ENCODE results near the gene IFRD1. TPM values are rescaled to one million over a fixed set of nuclear protein-coding genes. Genes with fewer than 3 reads are reported as not detected.

Gene IFRD1
- total RNA-seq, 1 donor from 2014 or later = 76.6 TPM

DNA sequence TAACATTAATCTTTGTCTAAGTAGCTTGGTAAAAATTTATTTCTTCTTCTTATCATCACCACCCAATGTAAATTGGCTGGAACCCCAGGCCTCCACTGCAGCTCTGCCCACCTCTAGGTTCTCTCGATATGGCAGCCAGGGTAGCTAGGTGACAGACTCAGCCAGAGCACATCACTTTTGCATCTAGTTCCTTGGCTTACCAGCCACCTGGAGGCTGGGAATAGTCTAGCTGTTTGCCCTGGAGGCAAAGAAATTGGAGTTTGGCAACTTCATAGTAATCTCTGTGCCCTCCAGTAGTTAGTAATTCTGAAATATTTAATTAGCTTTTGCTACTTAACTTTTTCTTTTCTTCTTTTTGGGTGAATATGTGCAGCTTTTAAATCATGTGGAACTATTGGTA is 9.4 kb downstream of the IFRD1 start:
- DNase-seq (ENCODE audit: low spot score, unreplicated experiment) = no peak
- Mint-ChIP-seq H3K27ac (no peak overlapping the region), H3K9me3 (ENCODE audit: low read depth) (no peaks in the 10 kb centered on the region), H3K4me1 (ENCODE audit: low read depth) (peaks cover 3% of the 10 kb centered on the region), H3K36me3 (ENCODE audit: insufficient read depth) (peaks cover 37% of the 10 kb centered on the region), H3K27me3 (no peaks in the 10 kb centered on the region), H3K4me3 (ENCODE audit: low read depth) (no peak overlapping the region)
- TF ChIP-seq, protein P1, sequence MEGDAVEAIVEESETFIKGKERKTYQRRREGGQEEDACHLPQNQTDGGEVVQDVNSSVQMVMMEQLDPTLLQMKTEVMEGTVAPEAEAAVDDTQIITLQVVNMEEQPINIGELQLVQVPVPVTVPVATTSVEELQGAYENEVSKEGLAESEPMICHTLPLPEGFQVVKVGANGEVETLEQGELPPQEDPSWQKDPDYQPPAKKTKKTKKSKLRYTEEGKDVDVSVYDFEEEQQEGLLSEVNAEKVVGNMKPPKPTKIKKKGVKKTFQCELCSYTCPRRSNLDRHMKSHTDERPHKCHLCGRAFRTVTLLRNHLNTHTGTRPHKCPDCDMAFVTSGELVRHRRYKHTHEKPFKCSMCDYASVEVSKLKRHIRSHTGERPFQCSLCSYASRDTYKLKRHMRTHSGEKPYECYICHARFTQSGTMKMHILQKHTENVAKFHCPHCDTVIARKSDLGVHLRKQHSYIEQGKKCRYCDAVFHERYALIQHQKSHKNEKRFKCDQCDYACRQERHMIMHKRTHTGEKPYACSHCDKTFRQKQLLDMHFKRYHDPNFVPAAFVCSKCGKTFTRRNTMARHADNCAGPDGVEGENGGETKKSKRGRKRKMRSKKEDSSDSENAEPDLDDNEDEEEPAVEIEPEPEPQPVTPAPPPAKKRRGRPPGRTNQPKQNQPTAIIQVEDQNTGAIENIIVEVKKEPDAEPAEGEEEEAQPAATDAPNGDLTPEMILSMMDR (IDR thresholded peaks at IDR 0.05; ENCODE audit: unreplicated experiment) = no peak

DNA sequence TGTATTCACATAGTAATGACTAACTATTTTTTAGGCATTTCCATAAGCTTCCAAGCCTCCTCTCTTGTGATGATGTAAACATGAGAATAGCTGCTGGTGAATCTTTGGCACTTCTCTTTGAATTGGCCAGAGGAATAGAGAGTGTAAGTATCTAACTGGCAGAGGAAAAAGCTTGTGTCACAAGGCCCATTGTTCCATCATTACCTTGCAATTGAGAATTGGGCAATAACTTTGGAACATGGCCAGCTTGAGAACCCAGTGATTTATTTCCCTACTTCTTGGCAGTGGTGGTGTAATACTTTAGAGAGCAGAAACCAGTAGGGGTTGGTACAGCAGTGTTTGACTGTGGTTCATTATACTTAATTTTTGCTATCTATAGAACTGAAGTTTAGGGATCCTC is 12.0 kb downstream of the IFRD1 start:
- TF ChIP-seq, protein P1 (IDR thresholded peaks at IDR 0.05; ENCODE audit: unreplicated experiment) = no peak
- no peak for DNase-seq (ENCODE audit: low spot score, unreplicated experiment)
- no peaks in the 10 kb centered on the region for H3K27me3 Mint-ChIP-seq
- no peaks in the 10 kb centered on the region for H3K4me1 Mint-ChIP-seq (ENCODE audit: low read depth)
- H3K36me3 Mint-ChIP-seq (ENCODE audit: insufficient read depth) = peaks cover 30% of the 10 kb centered on the region
- H3K4me3 Mint-ChIP-seq (ENCODE audit: low read depth) = no peak overlapping the region
- no peak overlapping the region for H3K27ac Mint-ChIP-seq
- H3K9me3 Mint-ChIP-seq (ENCODE audit: low read depth) = no peaks in the 10 kb centered on the region

DNA sequence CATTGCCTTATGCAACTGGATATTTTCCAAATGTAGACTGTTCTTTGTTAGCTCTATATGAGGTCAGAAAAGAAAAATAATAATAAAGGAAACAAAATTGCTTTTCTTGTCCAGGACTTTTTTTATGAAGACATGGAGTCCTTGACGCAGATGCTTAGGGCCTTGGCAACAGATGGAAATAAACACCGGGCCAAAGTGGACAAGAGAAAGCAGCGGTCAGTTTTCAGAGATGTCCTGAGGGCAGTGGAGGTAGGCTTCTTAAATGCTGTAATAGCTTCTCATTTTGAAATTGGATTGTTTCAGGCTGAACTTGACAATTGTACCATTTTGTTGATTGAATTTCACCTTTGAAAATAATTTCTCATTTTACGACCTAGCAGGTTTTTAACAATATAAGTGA is 17.6 kb downstream of the IFRD1 start:
- H3K36me3 Mint-ChIP-seq (ENCODE audit: insufficient read depth) = peaks cover 38% of the 10 kb centered on the region
- no peaks in the 10 kb centered on the region for H3K4me1 Mint-ChIP-seq (ENCODE audit: low read depth)
- TF ChIP-seq, protein P1 (IDR thresholded peaks at IDR 0.05; ENCODE audit: unreplicated experiment) = no peak
- no peak overlapping the region for H3K4me3 Mint-ChIP-seq (ENCODE audit: low read depth)
- no peaks in the 10 kb centered on the region for H3K9me3 Mint-ChIP-seq (ENCODE audit: low read depth)
- H3K27ac Mint-ChIP-seq = no peak overlapping the region
- no peak for DNase-seq (ENCODE audit: low spot score, unreplicated experiment)
- H3K27me3 Mint-ChIP-seq = no peaks in the 10 kb centered on the region

- peaks cover 38% of the 10 kb centered on the region for H3K36me3 Mint-ChIP-seq (ENCODE audit: insufficient read depth)
- H3K27ac Mint-ChIP-seq = no peak overlapping the region
- no peak for DNase-seq (ENCODE audit: low spot score, unreplicated experiment)
- TF ChIP-seq, protein P1 (IDR thresholded peaks at IDR 0.05; ENCODE audit: unreplicated experiment) = no peak
- no peaks in the 10 kb centered on the region for H3K9me3 Mint-ChIP-seq (ENCODE audit: low read depth)
- no peak overlapping the region for H3K4me3 Mint-ChIP-seq (ENCODE audit: low read depth)
- no peaks in the 10 kb centered on the region for H3K27me3 Mint-ChIP-seq
- no peaks in the 10 kb centered on the region for H3K4me1 Mint-ChIP-seq (ENCODE audit: low read depth)
Observed at GRCh38 chr7:112470194-112470593, 19.9 kb downstream of the IFRD1 start.

- no peaks in the 10 kb centered on the region for H3K27me3 Mint-ChIP-seq
Observed at GRCh38 chr7:112476390-112477052, 26.3 kb downstream of the IFRD1 start.

More at GRCh38 chr7:112476390-112477052, 26.3 kb downstream of the IFRD1 start:
- TF ChIP-seq, protein P1 (IDR thresholded peaks at IDR 0.05; ENCODE audit: unreplicated experiment) = no peak
- DNase-seq (ENCODE audit: low spot score, unreplicated experiment) = no peak
- Mint-ChIP-seq H3K36me3 (ENCODE audit: insufficient read depth) (peaks cover 33% of the 10 kb centered on the region), H3K27ac (no peak overlapping the region), H3K4me1 (ENCODE audit: low read depth) (no peaks in the 10 kb centered on the region), H3K4me3 (ENCODE audit: low read depth) (no peak overlapping the region), H3K9me3 (ENCODE audit: low read depth) (no peaks in the 10 kb centered on the region)

Data from progenitor cell of endocrine pancreas (in vitro differentiated cells).